Keratinocyte (primary cell): Measurements from ENCODE around the gene SRSF1. TPM values are rescaled to one million over a fixed set of nuclear protein-coding genes. Genes with fewer than 3 reads are reported as not detected.

Experiments
- DNase-seq: peaks from one replicate; pipeline ENCODE4 v3.0.0-alpha.2; 2011; ENCODE audit warnings: low read depth, missing footprints, low spot score
- FAIRE-seq: peaks from 2 replicates; lab custom pipeline; 2011; peaks lifted over from hg19 to GRCh38; lab: Jason Lieb, UNC
- H2AFZ ChIP-seq: 2 replicates; pipeline ENCODE4 v1.6.0; 2012; ENCODE audit warnings: low read length, control low read depth, inconsistent platforms; ENCODE audit not compliant: control insufficient read depth
- H3K27ac ChIP-seq: 2 replicates; pipeline ENCODE4 v1.5.1; 2011; ENCODE audit warnings: low read length; ENCODE audit not compliant: control insufficient read depth, insufficient read depth
- H3K27me3 ChIP-seq: 3 replicates; pipeline ENCODE4 v1.6.0; 2011; ENCODE audit warnings: low read length; ENCODE audit not compliant: control insufficient read depth, insufficient read depth; ENCODE audit errors: extremely low read depth
- H3K36me3 ChIP-seq, 2 experiments: 2 replicates in 1 of 2; 3 replicates in 1 of 2; pipeline ENCODE4 v1.5.1; 2011; ENCODE audit warnings: low read length in 2 of 2, mild to moderate bottlenecking in 1 of 2; ENCODE audit not compliant: control insufficient read depth in 2 of 2, insufficient read depth in 2 of 2; ENCODE audit errors: extremely low read depth in 1 of 2
- H3K4me1 ChIP-seq: 3 replicates; pipeline ENCODE4 v1.5.1; 2011; ENCODE audit warnings: low read length; ENCODE audit not compliant: control insufficient read depth, insufficient read depth; ENCODE audit errors: extremely low read depth
- H3K4me2 ChIP-seq: 3 replicates; pipeline ENCODE4 v1.6.0; 2011; ENCODE audit warnings: low read depth, low read length; ENCODE audit not compliant: control insufficient read depth, insufficient read depth; ENCODE audit errors: extremely low read depth
- H3K4me3 ChIP-seq, 3 experiments: fragments of 200-600 bp in 1 of 3; sonication (generic) in 1 of 3; 2 replicates in 2 of 3; 3 replicates in 1 of 3; pipeline ENCODE4 v1.5.1; 2011 to 2016; ENCODE audit warnings: low read length in 3 of 3, mild to moderate bottlenecking in 3 of 3, control low read depth in 2 of 3, inconsistent platforms in 1 of 3, low read depth in 1 of 3, mixed read lengths in 1 of 3, mixed run types in 1 of 3, moderate library complexity in 1 of 3; ENCODE audit not compliant: control insufficient read depth in 2 of 3, insufficient read depth in 2 of 3; ENCODE audit errors: extremely low read depth in 1 of 3
- H3K79me2 ChIP-seq: 2 replicates; pipeline ENCODE4 v1.6.0; 2012; ENCODE audit warnings: low read length; ENCODE audit not compliant: control insufficient read depth, insufficient read depth
- H3K9ac ChIP-seq: 3 replicates; pipeline ENCODE4 v1.6.0; 2011; ENCODE audit warnings: low read length; ENCODE audit not compliant: control insufficient read depth, insufficient read depth; ENCODE audit errors: extremely low read depth
- H3K9me1 ChIP-seq: 3 replicates; pipeline ENCODE4 v1.6.0; 2011; ENCODE audit warnings: low read length; ENCODE audit not compliant: control insufficient read depth, insufficient read depth; ENCODE audit errors: extremely low read depth
- H3K9me3 ChIP-seq: 2 replicates; pipeline ENCODE4 v1.5.1; 2012; ENCODE audit warnings: low read depth, low read length; ENCODE audit not compliant: control insufficient read depth
- H4K20me1 ChIP-seq: 3 replicates; pipeline ENCODE4 v1.6.0; 2011; ENCODE audit warnings: low read length; ENCODE audit not compliant: control insufficient read depth, insufficient read depth; ENCODE audit errors: extremely low read depth
- CTCF ChIP-seq, 3 experiments: IDR thresholded peaks in 1 of 3; conservative IDR thresholded peaks in 1 of 3; optimal IDR thresholded peaks in 1 of 3; 2 replicates in 2 of 3; 3 replicates in 1 of 3; pipeline versions ENCODE3 to v1.5.1; 2011; ENCODE audit warnings: low read length in 3 of 3, mild to moderate bottlenecking in 3 of 3, moderate library complexity in 2 of 3, control low read depth in 1 of 3, inconsistent platforms in 1 of 3; ENCODE audit not compliant: insufficient read depth in 2 of 3; ENCODE audit errors: extremely low read depth in 1 of 3
- EZH2 ChIP-seq: IDR thresholded peaks from one replicate; pipeline ENCODE4 v1.6.1; 2012; ENCODE audit warnings: inconsistent platforms, mild to moderate bottlenecking, low read length, moderate library complexity
- dilution Hi-C: fragments of 300-500 bp; cut with MboI; formaldehyde crosslinking; loops from one replicate; pipeline ENCODE4 v1.7.0; 2020; ENCODE audit warnings: low sequenced_read_pairs; ENCODE audit not compliant: extremely low pct_ligation_motif_present
- polyA plus RNA-seq, 5 experiments: library from polyadenylated mRNA; depleted of rRNA in 3 of 5; stranded (reverse) in 3 of 5; stranded (forward) in 1 of 5; unstranded in 1 of 5; fragments of >200 nt; gene quantifications; 1 replicate in 1 of 5; 2 replicates in 3 of 5; 3 replicates in 1 of 5; pipeline versions ENCODE4 v1.2.1 to v1.2.3, GENCODE V29; 2011 to 2012; ENCODE audit warnings: missing spikeins in 2 of 5, low read depth in 1 of 5, low replicate concordance in 1 of 5

SRSF1 gene
- polyA plus RNA-seq, 1 donor (not counting 4 experiments of a cell fraction or from before 2014, with no cell fraction given): 272 TPM

- no peak overlapping the region for H2AFZ ChIP-seq
- H3K4me3 ChIP-seq: no peak overlapping the region
- no peaks in the 10 kb centered on the region for H3K9me3 ChIP-seq
- dilution Hi-C loops: no loop called here
- no peaks in the 10 kb centered on the region for H4K20me1 ChIP-seq
- DNase-seq (no peak), FAIRE-seq (no peak)
- no peak overlapping the region for H3K27ac ChIP-seq
- no peak for TF ChIP-seq EZH2
- peaks cover 14% of the 10 kb centered on the region for H3K4me1 ChIP-seq
- H3K36me3 ChIP-seq: no peaks in the 10 kb centered on the region
- H3K4me2 ChIP-seq: no peak overlapping the region
- no peaks in the 10 kb centered on the region for H3K79me2 ChIP-seq
- H3K9me1 ChIP-seq: no peaks in the 10 kb centered on the region
- H3K27me3 ChIP-seq: no peaks in the 10 kb centered on the region
- H3K9ac ChIP-seq: no peak overlapping the region
These were observed 12.0 kb upstream of the SRSF1 start for GRCh38 chr17:58019039-58019438.

GRCh38 chr17:58010067-58010799, 3.2 kb upstream of the SRSF1 start:
- H3K4me3 ChIP-seq: no peak overlapping the region
- H3K4me1 ChIP-seq: peaks cover 11% of the 10 kb centered on the region
- H4K20me1 ChIP-seq: peaks cover 7% of the 10 kb centered on the region
- no peak overlapping the region for H3K4me2 ChIP-seq
- peaks cover 3 to 8% of the 10 kb centered on the region in 2 experiments for H3K36me3 ChIP-seq
- H3K9me1 ChIP-seq: no peaks in the 10 kb centered on the region
- H3K9ac ChIP-seq: no peak overlapping the region
- dilution Hi-C loops: no loop called here
- no peaks in the 10 kb centered on the region for H3K9me3 ChIP-seq
- no peak overlapping the region for H2AFZ ChIP-seq
- H3K27me3 ChIP-seq: no peaks in the 10 kb centered on the region
- no peak for TF ChIP-seq EZH2
- no peak for FAIRE-seq
- DNase-seq: no peak
- no peak overlapping the region for H3K27ac ChIP-seq
- H3K79me2 ChIP-seq: peaks cover 18% of the 10 kb centered on the region

GRCh38 chr17:58007781-58008706, 998 bp upstream of the SRSF1 start:
- Histone ChIP-seq H3K9me1 (no peaks in the 10 kb centered on the region), H4K20me1 (peaks cover 25% of the 10 kb centered on the region), H3K27me3 (no peaks in the 10 kb centered on the region), H3K9me3 (no peaks in the 10 kb centered on the region), H3K36me3 (peaks cover 13 to 27% of the 10 kb centered on the region in 2 experiments), H3K4me3 (peak overlapping the region; percentile 98 to 99 (median 99)), H3K9ac (peak overlapping the region; percentile 100), H2AFZ (peak overlapping the region; percentile 88), H3K4me2 (peak overlapping the region; percentile 99), H3K4me1 (peaks cover 33% of the 10 kb centered on the region), H3K79me2 (peaks cover 40% of the 10 kb centered on the region), H3K27ac (peak overlapping the region; percentile 99)
- dilution Hi-C loops: no loop called here
- no peak for FAIRE-seq
- TF ChIP-seq CTCF (optimal IDR thresholded peaks at IDR 0.05 in 1 of 3, IDR thresholded peaks at IDR 0.05 in 1 of 3, conservative IDR thresholded peaks at IDR 0.05 in 1 of 3; ENCODE audit: extremely low read depth in 1 of 3, insufficient read depth in 2 of 3, low read length in 3 of 3) (no peak), EZH2 (no peak)
- no peak for DNase-seq
